ENCODE results near the gene BCO1.

DNA sequence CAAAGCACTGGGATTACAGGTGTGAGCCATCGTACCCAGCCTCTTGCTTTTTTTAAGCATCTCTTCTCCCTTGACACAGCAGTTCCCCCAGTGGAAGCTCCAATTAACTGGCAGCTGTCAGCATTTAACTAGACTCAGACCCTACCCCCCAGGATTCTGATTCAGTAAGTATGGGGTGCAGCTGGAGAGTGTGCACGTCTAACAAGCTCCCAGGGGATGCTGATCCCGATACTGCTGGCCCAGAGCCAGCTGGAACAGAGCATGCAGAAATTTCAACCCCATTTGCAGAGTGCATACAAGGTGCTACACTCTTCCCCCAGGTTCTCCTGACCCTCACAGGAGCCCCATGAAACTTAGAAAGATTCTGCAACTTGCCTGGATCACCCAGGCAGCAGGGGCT is 27.7 kb upstream of the BCO1 start:
- no peak for TF ChIP-seq HDGF (IDR thresholded peaks at IDR 0.05; ENCODE audit: borderline replicate concordance)
- TF ChIP-seq SP1 (IDR thresholded peaks at IDR 0.05): no peak
- no peak for TF ChIP-seq ELF4 (IDR thresholded peaks at IDR 0.05)
- no peak for TF ChIP-seq ARNT (IDR thresholded peaks at IDR 0.05)

Measured in HEK293T (cell line).